NCI-H1105 (cell line): ENCODE measurements around the gene CREBBP.
A peak's percentile ranks its signal among the peaks of the same experiment; 100 is the strongest.
"Not testable (repeated sequence)": the region's sequence is repeated elsewhere in the genome, so short reads cannot be mapped to it uniquely, and the experiment has no call there.

Experiments used
- DNase-seq: peaks from one replicate; lab custom pipeline; 2025; lab: John Stamatoyannopoulos, UW

Gene CREBBP

DNA sequence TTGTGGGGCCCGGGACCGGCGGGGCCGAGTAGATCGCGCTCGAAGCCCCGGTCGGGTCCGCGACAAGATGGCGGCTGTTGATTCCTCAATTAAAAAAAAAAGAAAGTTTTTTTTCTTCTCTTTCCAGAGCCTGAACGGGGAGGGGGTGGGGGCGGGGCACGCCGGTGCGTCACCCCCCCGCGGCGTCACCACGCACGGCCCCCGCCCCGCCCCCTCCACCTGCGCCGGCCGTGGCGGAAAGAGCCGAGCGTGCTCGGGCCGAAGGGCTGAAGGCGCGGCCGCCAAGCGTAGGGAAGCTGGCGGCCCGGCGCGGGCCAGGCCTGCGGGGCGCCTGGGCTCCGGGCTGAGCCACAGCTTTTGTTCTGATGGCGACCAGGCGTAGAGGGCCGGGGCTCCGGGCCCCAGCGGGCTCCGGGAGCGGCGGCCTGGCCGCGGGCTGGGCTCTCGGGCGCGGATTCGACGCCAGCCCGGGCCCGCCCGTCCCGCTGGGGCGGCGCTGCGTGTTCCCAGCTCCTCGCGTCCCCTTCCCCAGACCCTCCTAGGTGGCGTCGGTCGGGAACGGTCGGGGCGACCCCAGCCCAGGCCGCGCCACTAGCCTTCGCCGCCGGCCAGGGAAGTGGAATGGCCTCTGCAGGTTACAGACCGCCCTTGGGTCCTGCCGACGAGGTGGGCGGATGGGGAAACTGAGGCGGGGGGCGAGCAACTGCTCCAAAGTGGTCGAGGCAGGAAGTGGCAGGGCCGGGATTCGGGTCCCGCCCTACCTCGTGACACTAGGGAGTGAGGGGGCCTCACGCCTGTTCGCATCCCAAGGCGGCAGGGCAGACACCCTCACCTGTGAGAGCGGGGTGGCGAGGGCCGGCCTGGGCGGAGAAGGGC is at the start of gene CREBBP:
TSS of gene CREBBP (minus strand) at position 91 of the 876 bp plus-strand sequence. CDS start 797 bp downstream, outside the sequence.
- DNase-seq, result peak; percentile 62

GRCh38 chr16:3927147-3927546 is 46.6 kb upstream of the CREBBP start:
- not testable (repeated sequence) for DNase-seq

GRCh38 chr16:3924763-3925162 is 44.2 kb upstream of the CREBBP start:
- DNase-seq, result no peak

DNA sequence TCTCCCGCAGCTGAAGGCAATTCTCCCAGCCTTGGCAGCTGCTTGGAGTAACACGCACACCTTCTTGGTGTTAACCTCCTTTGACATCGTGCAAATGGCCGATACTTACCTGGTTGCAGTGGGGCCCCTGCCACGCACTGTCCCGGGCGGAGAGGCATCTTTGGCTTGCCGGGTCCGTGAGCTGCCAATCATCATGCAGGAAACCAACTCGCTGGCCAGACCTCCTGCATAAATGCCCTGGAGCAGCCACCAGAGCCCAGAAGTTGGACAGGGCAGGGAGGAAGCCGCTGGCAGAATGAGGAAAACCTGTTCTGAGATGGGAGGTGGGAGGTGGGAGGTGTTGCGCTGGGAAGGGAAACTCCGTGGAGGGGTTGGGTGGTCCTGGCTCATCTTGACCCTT is 41.7 kb upstream of the CREBBP start:
- no peak for DNase-seq

GRCh38 chr16:3920206-3920605 is 39.7 kb upstream of the CREBBP start:
- DNase-seq, result no peak

GRCh38 chr16:3919413-3919812 is 38.9 kb upstream of the CREBBP start:
- DNase-seq, result no peak

DNA sequence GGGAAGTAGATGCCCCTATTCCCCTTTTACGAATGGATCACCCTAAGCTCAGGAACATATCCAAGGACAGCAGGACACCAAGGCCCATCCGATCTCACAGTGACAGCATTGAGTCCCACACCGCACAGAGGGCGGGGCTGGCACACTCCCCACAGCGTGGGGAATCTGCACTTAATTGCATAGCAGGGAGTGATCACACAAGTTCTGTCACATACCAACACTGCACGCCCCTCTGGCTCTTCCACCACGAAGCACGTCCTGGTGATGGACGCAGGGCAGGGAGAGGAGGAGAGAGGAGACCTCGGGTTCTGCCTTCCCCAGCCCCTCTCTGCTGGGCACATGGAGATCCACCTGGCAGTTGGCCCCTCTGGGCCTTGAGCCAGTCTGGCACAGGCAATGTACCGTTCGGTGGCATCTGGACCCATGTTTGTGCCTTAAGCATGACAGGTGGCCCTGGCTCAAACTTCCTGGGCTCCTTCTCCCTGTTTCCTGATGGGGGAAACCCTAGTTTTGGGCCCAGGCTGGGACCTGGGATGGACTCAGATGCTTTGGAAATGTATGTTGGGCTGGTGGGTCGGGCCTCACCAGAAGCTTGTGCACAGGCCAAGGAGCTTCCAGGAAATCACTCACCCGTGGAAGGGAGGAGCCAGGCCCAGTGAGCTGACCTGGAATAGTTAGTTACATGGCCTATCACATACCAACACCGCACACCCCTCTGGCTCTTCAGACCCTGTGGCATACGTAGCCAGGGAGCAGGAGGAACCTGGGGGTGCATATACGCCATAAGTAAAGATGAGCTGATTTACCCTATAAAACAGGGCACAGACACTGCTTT is 35.1 kb upstream of the CREBBP start:
- DNase-seq, result no peak

GRCh38 chr16:3912897-3913296 is 32.4 kb upstream of the CREBBP start:
- no peak for DNase-seq

- no peak for DNase-seq
Observed at GRCh38 chr16:3912373-3912772, 31.9 kb upstream of the CREBBP start.

DNA sequence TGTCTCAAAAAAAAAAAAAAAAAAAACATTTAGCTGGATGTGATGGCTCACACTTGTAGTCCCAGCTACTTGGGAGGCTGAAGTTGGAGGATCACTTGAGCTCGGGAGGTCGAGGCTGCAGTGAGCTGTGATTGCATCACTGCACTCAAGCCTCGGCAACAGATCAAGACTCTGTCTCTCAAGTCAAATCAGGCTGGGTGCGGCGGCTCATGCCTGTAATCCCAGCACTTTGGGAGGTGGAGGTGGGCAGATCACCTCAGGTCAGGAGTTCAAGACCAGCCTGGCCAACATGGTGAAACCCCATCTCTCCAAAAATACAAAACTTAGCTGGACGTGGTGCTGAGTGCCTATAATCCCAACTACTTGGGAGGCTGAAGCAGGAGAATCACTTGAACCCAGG is 31.2 kb upstream of the CREBBP start:
- DNase-seq, result not testable (repeated sequence)

- no peak for DNase-seq
Observed at GRCh38 chr16:3909791-3910583, 29.5 kb upstream of the CREBBP start.

GRCh38 chr16:3908951-3909437 is 28.5 kb upstream of the CREBBP start:
- no peak for DNase-seq

DNA sequence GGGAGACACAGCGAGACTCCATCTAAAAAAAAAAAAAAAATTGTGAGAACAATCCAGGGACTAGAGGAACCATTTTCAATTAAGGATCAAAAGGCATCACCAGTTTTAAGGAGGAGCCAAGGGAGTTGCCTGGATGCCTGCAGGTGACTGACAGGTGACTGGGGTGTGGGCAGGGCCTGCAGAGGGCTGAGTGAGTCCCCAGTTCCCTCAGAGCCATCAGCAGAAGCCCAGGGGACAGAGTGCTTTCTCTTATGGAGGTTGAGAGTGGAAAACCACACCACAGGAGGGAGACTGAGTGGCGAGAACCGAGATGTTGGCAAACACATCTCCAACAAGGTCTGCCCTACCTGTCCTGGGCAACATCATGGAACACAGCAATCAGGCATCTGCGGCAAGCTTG is 27.1 kb upstream of the CREBBP start:
- no peak for DNase-seq

- no peak for DNase-seq
Observed at GRCh38 chr16:3906363-3906762, 25.9 kb upstream of the CREBBP start.

- DNase-seq, result no peak
Observed at GRCh38 chr16:3904875-3905274, 24.4 kb upstream of the CREBBP start.

DNA sequence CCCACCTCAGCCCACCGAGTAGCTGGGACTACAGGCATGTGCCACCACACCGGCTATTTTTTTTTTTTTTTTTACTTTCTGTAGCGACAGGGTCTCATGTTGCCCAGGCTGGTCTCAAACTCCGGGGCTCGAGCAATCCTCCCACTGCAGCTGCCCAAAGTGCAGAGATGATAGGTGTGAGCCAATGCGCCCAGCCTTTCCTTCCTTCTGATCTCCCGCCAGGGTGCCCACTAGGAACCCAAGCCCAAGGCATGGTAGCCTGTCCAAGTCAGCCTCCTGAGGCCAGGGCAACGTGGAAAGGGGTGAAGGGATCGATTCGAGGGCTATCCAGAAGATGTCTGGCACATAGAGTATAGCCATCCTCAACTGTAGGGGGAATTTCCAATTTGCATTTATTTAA is 9.6 kb upstream of the CREBBP start:
- DNase-seq, result no peak

DNA sequence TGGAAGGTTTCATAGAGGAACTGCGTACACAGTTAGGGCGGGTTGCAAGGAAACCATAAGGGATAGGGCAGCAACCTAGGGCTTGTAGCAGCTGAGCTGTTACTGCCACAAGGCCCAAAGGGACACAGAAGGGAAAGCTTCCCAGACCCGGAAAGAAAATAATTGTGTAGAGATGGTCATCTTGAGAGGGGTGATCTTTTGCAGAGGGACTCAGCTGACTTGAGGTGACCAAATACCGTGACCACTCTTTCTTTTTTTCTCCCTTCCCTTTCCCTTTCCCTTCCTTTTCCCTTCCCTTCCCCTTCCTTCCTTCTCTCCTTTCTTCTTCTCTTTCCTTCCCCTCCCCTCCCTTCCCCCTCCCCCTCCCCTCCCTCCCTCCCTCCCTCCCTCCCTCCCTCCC is 8.5 kb upstream of the CREBBP start:
- DNase-seq, result no peak

GRCh38 chr16:3885999-3886398 is 5.5 kb upstream of the CREBBP start:
- not testable (repeated sequence) for DNase-seq

- DNase-seq, result no peak
Observed at GRCh38 chr16:3884398-3884797, 3.9 kb upstream of the CREBBP start.

- no peak for DNase-seq
Observed at GRCh38 chr16:3882531-3882930, 2.0 kb upstream of the CREBBP start.

DNA sequence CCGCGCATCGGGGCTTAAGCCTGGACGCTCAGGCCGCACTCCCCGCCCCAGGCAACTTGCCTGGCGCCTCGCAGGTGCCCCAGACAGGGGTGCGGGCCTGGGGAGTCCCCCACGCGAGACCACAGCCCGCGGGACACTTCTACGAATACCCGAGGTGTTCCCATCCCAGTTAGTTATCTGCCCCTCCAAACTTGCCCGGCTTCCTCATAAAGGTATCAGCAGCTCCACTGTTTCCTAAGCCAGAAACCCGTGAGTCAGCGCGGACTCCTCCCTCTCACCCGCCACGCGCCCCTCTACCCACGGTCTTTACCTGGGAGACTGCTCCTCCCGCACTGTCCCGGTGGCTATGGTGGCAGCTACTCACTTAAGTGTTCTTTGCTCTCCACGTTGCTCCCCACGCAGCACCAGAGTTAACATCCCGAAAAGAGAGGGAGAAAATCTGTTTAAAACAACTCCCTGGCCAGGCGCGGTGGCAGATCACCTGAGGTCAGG is 1.0 kb upstream of the CREBBP start:
- no peak for DNase-seq
